Stimulated activated CD4-positive, alpha-beta T cell treated with anti-CD3 and anti-CD28 coated beads, Interleukin-12 subunit alpha, Interleukin-12 subunit beta, amount 100 ng/mL, for 4 hours (primary cell): ENCODE results near the gene RBMS3.
"Not testable (repeated sequence)": the region's sequence is repeated elsewhere in the genome, so short reads cannot be mapped to it uniquely, and the experiment has no call there.

Experiments used
- DNase-seq: peaks from one replicate; pipeline ENCODE4 v3.0.0-alpha.2; 2020

RBMS3 gene

GRCh38 chr3:29313981-29314726, 33.3 kb downstream of the RBMS3 start:
- no peak for DNase-seq

- DNase-seq = no peak
These were observed 33.8 kb downstream of the RBMS3 start for GRCh38 chr3:29314727-29315088.

- DNase-seq = no peak
These were observed 36.8 kb downstream of the RBMS3 start for GRCh38 chr3:29317659-29318173.

- no peak for DNase-seq
These were observed 37.4 kb downstream of the RBMS3 start for GRCh38 chr3:29318251-29318650.

GRCh38 chr3:29319262-29319661, 38.4 kb downstream of the RBMS3 start:
- no peak for DNase-seq

GRCh38 chr3:29319798-29320197, 38.9 kb downstream of the RBMS3 start:
- DNase-seq = no peak

GRCh38 chr3:29322586-29322985, 41.7 kb downstream of the RBMS3 start:
- DNase-seq = no peak

- no peak for DNase-seq
These were observed 43.3 kb downstream of the RBMS3 start for GRCh38 chr3:29324180-29324651.

- not testable (repeated sequence) for DNase-seq
These were observed 45.7 kb downstream of the RBMS3 start for GRCh38 chr3:29326540-29326939.

- no peak for DNase-seq
These were observed 49.4 kb downstream of the RBMS3 start for GRCh38 chr3:29329986-29330890.

GRCh38 chr3:29331035-29331434, 50.2 kb downstream of the RBMS3 start:
- DNase-seq = no peak

GRCh38 chr3:29331456-29332194, 50.8 kb downstream of the RBMS3 start:
- no peak for DNase-seq

- no peak for DNase-seq
These were observed 51.3 kb downstream of the RBMS3 start for GRCh38 chr3:29332195-29332637.

- no peak for DNase-seq
These were observed 52.7 kb downstream of the RBMS3 start for GRCh38 chr3:29333576-29333975.

- DNase-seq = no peak
These were observed 53.8 kb downstream of the RBMS3 start for GRCh38 chr3:29334706-29335105.

- no peak for DNase-seq
These were observed 54.6 kb downstream of the RBMS3 start for GRCh38 chr3:29335438-29335837.

GRCh38 chr3:29335943-29336342, 55.1 kb downstream of the RBMS3 start:
- DNase-seq = no peak

GRCh38 chr3:29337565-29337964, 56.7 kb downstream of the RBMS3 start:
- no peak for DNase-seq

- DNase-seq = no peak
These were observed 57.5 kb downstream of the RBMS3 start for GRCh38 chr3:29338377-29338776.

- no peak for DNase-seq
These were observed 58.4 kb downstream of the RBMS3 start for GRCh38 chr3:29339016-29339833.

- no peak for DNase-seq
These were observed 63.3 kb downstream of the RBMS3 start for GRCh38 chr3:29344154-29344553.

GRCh38 chr3:29344935-29345334, 64.1 kb downstream of the RBMS3 start:
- no peak for DNase-seq
